Stimulated activated naive CD8-positive, alpha-beta T cell treated with anti-CD3 and anti-CD28 coated beads, Interleukin-15, Interleukin-2, amounts not matched to agents 100 U/mL and 50 U/mL, for 24 hours (primary cell): ENCODE data around the gene CACNA2D2.

Experiments
- ATAC-seq: fragments of 150-1000 bp; cut with Tn5 transposase; one replicate; pipeline ENCODE4 v1.10.0; 2021
- DNase-seq: peaks from one replicate; pipeline ENCODE4 v3.0.0; 2021

Gene CACNA2D2

GRCh38 chr3:50345008-50345407 is 158.4 kb downstream of the CACNA2D2 start:
- no peak for DNase-seq
- no peak for ATAC-seq

DNA sequence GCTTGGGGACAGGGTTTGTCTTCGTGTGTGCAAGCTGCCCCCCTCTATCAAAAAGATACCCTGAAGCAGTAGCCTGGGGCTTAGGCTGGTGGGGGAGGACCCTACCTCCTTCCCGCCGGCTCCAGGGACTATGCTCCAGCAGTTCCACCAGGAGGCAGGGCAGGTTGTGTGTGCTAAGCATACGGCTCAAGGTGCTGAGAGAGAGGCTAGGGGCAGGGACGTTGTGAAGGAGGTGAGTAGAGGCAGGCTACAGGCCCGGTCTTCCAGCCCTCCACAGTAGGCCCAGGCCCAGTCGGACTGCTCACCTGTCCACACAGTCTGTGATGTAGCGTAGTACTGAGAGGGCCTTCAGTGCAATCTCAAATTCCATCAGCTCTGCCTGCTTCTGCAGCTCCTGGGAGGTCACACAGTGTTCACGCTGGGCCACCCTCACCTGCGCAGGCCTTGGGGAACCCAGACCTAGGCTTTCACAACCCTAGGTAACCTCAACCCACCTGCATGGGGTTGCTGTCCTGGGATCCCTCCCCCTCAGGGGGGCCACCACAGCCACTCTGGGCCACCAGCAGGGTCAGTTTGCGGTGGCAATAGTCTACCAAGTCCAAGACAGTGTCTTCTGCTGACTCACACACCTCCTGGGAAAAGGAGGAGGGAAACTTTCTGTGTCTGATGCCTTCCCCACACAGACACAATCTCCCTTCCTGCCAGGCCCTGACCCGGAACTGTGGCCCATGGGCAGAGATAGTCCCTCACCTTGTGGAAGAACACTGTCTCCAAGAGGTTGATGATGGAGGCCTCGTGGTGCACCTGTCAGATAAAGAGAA is 160.4 kb downstream of the CACNA2D2 start:
- ATAC-seq = no peak

GRCh38 chr3:50341996-50342650 is 161.3 kb downstream of the CACNA2D2 start:
- ATAC-seq (no peak), DNase-seq (no peak)

More for the DNA sequence above, 160.4 kb downstream of the CACNA2D2 start:
- DNase-seq = no peak

GRCh38 chr3:50341537-50341936 is 161.9 kb downstream of the CACNA2D2 start:
- DNase-seq (no peak), ATAC-seq (no peak)

DNA sequence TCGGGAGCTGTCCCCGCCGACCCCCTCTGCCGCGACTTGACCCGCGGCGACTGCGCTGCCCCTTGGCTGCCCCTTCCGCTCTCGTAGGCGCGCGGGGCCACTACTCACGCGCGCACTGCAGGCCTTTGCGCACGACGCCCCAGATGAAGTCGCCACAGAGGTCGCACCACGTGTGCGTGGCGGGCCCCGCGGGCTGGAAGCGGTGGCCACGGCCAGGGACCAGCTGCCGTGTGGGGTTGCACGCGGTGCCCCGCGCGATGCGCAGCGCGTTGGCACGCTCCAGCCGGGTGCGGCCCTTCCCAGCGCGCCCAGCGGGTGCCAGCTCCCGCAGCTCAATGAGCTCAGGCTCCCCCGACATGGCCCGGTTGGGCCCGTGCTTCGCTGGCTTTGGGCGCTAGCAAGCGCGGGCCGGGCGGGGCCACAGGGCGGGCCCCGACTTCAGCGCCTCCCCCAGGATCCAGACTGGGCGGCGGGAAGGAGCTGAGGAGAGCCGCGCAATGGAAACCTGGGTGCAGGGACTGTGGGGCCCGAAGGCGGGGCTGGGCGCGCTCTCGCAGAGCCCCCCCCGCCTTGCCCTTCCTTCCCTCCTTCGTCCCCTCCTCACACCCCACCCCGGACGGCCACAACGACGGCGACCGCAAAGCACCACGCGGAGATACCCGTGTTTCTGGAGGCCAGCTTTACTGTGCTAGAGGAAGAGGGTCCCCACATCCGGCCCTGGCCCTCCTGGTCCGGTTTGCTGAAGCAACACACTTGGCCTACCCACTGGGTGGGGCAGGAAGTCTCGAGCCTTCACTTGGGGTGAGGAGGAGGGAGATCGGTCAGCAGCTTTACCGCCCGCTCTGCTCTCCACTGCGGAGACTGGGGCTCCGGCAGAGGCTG is 162.7 kb downstream of the CACNA2D2 start, which contains the start of gene RASSF1:
RASSF1 (minus strand) TSS at position 389 of the 882 bp plus-strand sequence; CDS start at position 358, 31 bp downstream.
- ATAC-seq (peak; percentile 55), DNase-seq (peak; percentile 85)

DNA sequence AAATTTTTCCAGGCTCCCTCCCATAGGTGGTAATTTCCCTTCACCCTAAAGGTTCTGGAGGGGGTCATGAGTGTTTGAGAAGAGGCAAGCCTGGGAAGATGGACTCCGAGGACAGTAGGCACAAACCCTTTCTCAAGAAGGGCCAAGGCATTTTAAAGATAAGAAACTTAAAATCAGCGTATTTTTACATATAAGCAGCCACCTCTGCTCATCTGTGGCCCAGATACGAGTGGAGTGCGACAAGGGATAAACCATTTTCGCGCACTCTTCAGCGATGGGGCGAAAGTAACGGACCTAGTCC is 163.3 kb downstream of the CACNA2D2 start:
- ATAC-seq (no peak), DNase-seq (no peak)

- ATAC-seq (no peak), DNase-seq (no peak)
Observed at GRCh38 chr3:50339485-50340146, 163.8 kb downstream of the CACNA2D2 start.

- no peak for ATAC-seq
- no peak for DNase-seq
Observed at GRCh38 chr3:50338965-50339364, 164.5 kb downstream of the CACNA2D2 start.

- ATAC-seq (peak; percentile 78), DNase-seq (peak; percentile 99)
Observed at GRCh38 chr3:50337175-50337861, 166.1 kb downstream of the CACNA2D2 start.

DNA sequence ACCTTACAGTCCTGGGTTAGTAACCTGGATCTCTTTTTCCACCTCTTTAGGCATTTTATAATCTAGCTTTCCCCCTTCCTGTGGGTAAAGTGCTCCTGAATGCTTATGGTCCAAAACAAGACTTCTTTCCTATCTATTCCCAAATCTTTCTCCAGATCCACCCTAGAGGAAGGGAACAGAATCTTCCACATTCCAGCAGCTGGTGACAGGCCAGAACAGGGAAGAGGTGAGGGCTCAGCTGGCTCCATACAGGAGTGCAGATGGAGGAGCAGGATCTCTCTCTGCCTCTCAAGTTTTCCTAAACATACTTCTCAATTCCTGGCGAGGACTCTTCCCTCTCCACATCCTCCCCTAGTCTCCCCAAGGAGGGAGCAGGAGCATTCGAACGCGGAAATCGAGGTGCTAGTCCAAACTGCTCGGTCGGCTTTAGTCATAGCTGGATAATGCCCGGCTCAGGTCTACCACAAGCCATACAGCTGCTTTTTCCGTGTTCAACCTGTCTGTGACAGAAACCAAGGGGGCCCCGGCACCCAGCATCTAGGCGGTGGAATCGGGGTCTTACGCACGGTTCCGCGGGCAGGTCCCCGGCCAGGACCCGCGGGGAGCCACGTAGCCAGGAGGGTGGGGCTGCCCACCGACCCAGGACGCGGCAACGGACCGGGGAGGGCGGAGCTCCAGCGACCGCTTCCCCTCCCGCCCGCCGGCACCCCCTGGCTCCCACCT is 166.8 kb downstream of the CACNA2D2 start:
- ATAC-seq (peak; percentile 12), DNase-seq (no peak)

- ATAC-seq (no peak), DNase-seq (no peak)
Observed at GRCh38 chr3:50334339-50335075, 168.9 kb downstream of the CACNA2D2 start.

DNA sequence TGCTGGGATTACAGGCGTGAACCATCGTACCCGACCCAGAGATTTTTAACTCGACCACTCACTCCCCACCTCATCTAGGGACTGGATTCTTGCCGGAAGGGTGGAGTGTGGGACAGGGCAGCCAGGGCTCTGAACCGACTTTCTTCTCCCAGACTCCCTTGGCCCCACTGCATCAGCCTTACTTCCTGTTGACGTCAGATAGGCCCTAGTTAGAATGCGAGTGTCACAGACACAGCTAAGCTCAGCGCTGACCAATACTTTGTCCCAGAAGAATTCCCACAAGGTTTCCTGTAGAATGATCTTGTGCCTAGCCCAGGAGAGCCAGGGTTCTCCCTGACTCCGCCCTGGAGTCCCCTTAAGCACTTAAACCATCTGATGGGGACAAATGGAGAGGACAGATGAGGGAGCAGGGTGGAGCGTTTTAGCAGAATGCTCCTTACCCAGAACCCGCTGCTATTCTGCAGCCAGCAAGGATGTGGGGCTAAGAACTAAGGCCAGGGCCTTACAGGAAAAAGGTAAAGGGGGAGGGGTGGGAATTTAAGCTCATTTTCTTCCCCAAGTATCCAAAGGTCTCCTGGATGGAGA is 169.6 kb downstream of the CACNA2D2 start:
- DNase-seq = no peak
- no peak for ATAC-seq

GRCh38 chr3:50331364-50331907 is 172.0 kb downstream of the CACNA2D2 start:
- ATAC-seq = no peak
- no peak for DNase-seq

- no peak for DNase-seq
- no peak for ATAC-seq
Observed at GRCh38 chr3:50330330-50330729, 173.1 kb downstream of the CACNA2D2 start.

GRCh38 chr3:50327943-50328691 is 175.3 kb downstream of the CACNA2D2 start, which contains the start of gene TUSC2:
TSS of gene TUSC2 (minus strand) at chr3:50328223. CDS start at chr3:50328099, 124 bp downstream.
- ATAC-seq (peak; percentile 91), DNase-seq (peak; percentile 96)

GRCh38 chr3:50327129-50327528 is 176.3 kb downstream of the CACNA2D2 start:
- DNase-seq (no peak), ATAC-seq (no peak)

DNA sequence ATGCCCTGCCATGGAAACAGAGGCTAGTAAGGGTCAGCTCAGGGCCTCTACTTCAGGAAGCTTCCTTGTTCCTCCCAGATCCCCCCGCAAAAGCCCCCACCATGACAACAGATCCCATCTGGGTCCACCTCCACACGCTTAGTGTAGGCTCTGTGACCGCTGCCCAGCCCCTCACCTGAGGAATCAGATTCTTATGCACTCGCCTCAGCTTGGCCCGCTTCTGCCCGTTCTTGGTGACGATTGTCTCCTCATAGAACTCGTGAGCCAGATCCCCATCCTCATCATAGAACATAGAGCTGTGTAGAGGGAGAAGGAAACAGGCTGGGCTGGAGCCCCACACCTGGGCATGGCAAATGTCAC is 177.3 kb downstream of the CACNA2D2 start:
- ATAC-seq (no peak), DNase-seq (no peak)

GRCh38 chr3:50325497-50326181 is 177.8 kb downstream of the CACNA2D2 start:
- DNase-seq (no peak), ATAC-seq (no peak)
